ENCODE results near the gene CELF2. TPM values are rescaled to one million over a fixed set of nuclear protein-coding genes. Genes with fewer than 3 reads are reported as not detected.

CELF2 gene
- total and polyA plus RNA-seq, 2 of the 4 experiments (the other 2 are of a cell fraction) = 3.5 to 6.6 TPM

GRCh38 chr10:11336722-11337162, 319.1 kb downstream of the CELF2 start:
- H2BK5ac ChIP-seq (ENCODE audit: low read depth, low read length, poor library complexity, severe bottlenecking) = no peak overlapping the region
- no peak overlapping the region for H4K8ac ChIP-seq (ENCODE audit: low read depth in 2 of 2, low read length in 2 of 2)
- 0 out of 2 replicates have a peak, but pooled peaks cover 2% of the 10 kb centered on the region for H3K9me3 ChIP-seq (ENCODE audit: control insufficient read depth, insufficient read depth, low read length)
- H3K14ac ChIP-seq (replicated peaks; ENCODE audit: low read depth, low read length) = no peak overlapping the region
- no peak overlapping the region for H2AK9ac ChIP-seq (replicated peaks; ENCODE audit: low read depth, low read length, poor library complexity)
- ATAC-seq (ENCODE audit: low read depth) (no peak), DNase-seq (no peak)
- in situ Hi-C loops (cut with MboI; ENCODE audit: low sequenced_read_pairs) (no loop called here), dilution Hi-C loops (cut with HindIII; ENCODE audit: low sequenced_read_pairs, unreplicated experiment) (no loop called here), intact Hi-C loops (cut with micrococcal nuclease) (no loop called here)
- H3K18ac ChIP-seq (ENCODE audit: low read depth, low read length) = no peak overlapping the region
- no peak overlapping the region for H2BK20ac ChIP-seq (ENCODE audit: low read depth, low read length)
- no peak overlapping the region for H4K91ac ChIP-seq (ENCODE audit: insufficient read depth, low read depth, low read length)
- no TSS peak for BruUV-seq (replicated peaks)
- ChIA-PET POLR2A (ENCODE audit: unreplicated experiment) (no interaction called here), CTCF (no interaction called here)
- H3K9me1 ChIP-seq (ENCODE audit: insufficient read depth, low read length) = no peaks in the 10 kb centered on the region
- H3K4me1 ChIP-seq (ENCODE audit: control insufficient read depth, insufficient read depth, low read length) = no peaks in the 10 kb centered on the region; the same call in 1 of the 2 replicates
- H2AFZ ChIP-seq (replicated peaks; ENCODE audit: low read length, poor library complexity) = no peak overlapping the region
- H3K4me2 ChIP-seq (ENCODE audit: low read depth, low read length) = no peak overlapping the region
- no peaks in the 10 kb centered on the region for H4K20me1 ChIP-seq (ENCODE audit: insufficient read depth, low read length)
- H4K5ac ChIP-seq (ENCODE audit: low read depth, low read length) = no peak overlapping the region
- no peak overlapping the region for H2BK15ac ChIP-seq (ENCODE audit: low read depth, low read length)
- no peak overlapping the region for H3K56ac ChIP-seq (ENCODE audit: extremely low read depth, insufficient read depth, low read length)
- no peak overlapping the region for H3K4me3 ChIP-seq (ENCODE audit: insufficient read depth, low read depth, low read length)
- no peak overlapping the region for H2AK5ac ChIP-seq (ENCODE audit: low read depth, low read length)
- H3K23ac ChIP-seq (ENCODE audit: low read depth, low read length) = no peak overlapping the region
- H3K27me3 ChIP-seq (ENCODE audit: control insufficient read depth, insufficient read depth, low read length) = no peaks in the 10 kb centered on the region; the same call in none of the 2 replicates
- TF ChIP-seq USF2 (IDR thresholded peaks at IDR 0.05; ENCODE audit: low read depth, low read length) (no peak), CHD1 (IDR thresholded peaks at IDR 0.05; ENCODE audit: low read depth, low read length) (no peak), NFE2L2 (IDR thresholded peaks at IDR 0.05; ENCODE audit: low read depth, low read length) (no peak), RAD21 (IDR thresholded peaks at IDR 0.05; ENCODE audit: low read length) (no peak), BHLHE40 (IDR thresholded peaks at IDR 0.05; ENCODE audit: low read depth, low read length) (no peak), SMC3 (IDR thresholded peaks at IDR 0.05; ENCODE audit: low read depth, low read length) (no peak)
- no peak overlapping the region for H3K4ac ChIP-seq (ENCODE audit: low read depth, low read length)
- no peak overlapping the region for H3K27ac ChIP-seq (ENCODE audit: insufficient read depth, low read length)
- H2BK120ac ChIP-seq (ENCODE audit: low read depth, low read length) = no peak overlapping the region
- WGBS, 2 experiments (ENCODE audit: extremely low coverage in 2 of 2, insufficient read length in 1 of 2) = 67% methylated on average over 1 of the region's 8 CpGs; no CpG with 5 or more reads in 1 of the 2 experiments
- H3K36me3 ChIP-seq (ENCODE audit: control insufficient read depth, insufficient read depth, low read length) = no peaks in the 10 kb centered on the region
- H3K79me1 ChIP-seq (ENCODE audit: low read depth in 1 of 2, low read length in 2 of 2) = no peaks in the 10 kb centered on the region
- no peak overlapping the region for H3K9ac ChIP-seq (ENCODE audit: low read depth, low read length)
